HL-60 (cell line): Measurements from ENCODE around the gene PSMA7.
A peak's percentile ranks its signal among the peaks of the same experiment; 100 is the strongest.

ENCODE experiments used
- DNase-seq, 2 experiments: peaks; one replicate each; pipeline ENCODE4 v3.0.0-alpha.2; 2010 to 2020; ENCODE audit warnings: low read depth in 1 of 2, low spot score in 1 of 2
- H3K27ac ChIP-seq: fragments of 250-450 bp; sonication (Bioruptor Pico); replicated peaks from 2 replicates; pipeline ENCODE4 v1.5.1; 2020; ENCODE audit warnings: mild to moderate bottlenecking, moderate library complexity
- H3K27me3 ChIP-seq: fragments of 250-450 bp; sonication (Bioruptor Pico); 2 replicates; pipeline ENCODE4 v1.5.1; 2021; ENCODE audit warnings: mild to moderate bottlenecking, moderate library complexity; ENCODE audit not compliant: insufficient read depth, poor library complexity, severe bottlenecking
- H3K4me3 ChIP-seq: replicated peaks from 2 replicates; pipeline ENCODE4 v1.5.1; 2011; ENCODE audit warnings: mild to moderate bottlenecking, control low read depth, low read length; ENCODE audit not compliant: insufficient read depth
- GABPA ChIP-seq: IDR thresholded peaks from 2 replicates; pipeline ENCODE4 v1.6.1; 2012; ENCODE audit warnings: low read depth
- POLR2AphosphoS5 ChIP-seq: IDR thresholded peaks from 2 replicates; pipeline ENCODE4 v1.6.1; 2012; ENCODE audit warnings: low read depth
- SPI1 ChIP-seq: IDR thresholded peaks from 2 replicates; pipeline ENCODE4 v1.6.1; 2012; ENCODE audit warnings: low read depth, mild to moderate bottlenecking, borderline replicate concordance
- TF ChIP-seq, protein P1 (sequence below): IDR thresholded peaks from 2 replicates; pipeline ENCODE4 v1.6.1; 2012; ENCODE audit warnings: low read depth; ENCODE audit not compliant: insufficient replicate concordance
- TF ChIP-seq, protein P2 (sequence below): IDR thresholded peaks from one replicate; pipeline ENCODE4 v1.5.1; 2011; ENCODE audit warnings: low read length, control low read depth, inconsistent platforms; ENCODE audit not compliant: insufficient read depth

The PSMA7 gene

DNA sequence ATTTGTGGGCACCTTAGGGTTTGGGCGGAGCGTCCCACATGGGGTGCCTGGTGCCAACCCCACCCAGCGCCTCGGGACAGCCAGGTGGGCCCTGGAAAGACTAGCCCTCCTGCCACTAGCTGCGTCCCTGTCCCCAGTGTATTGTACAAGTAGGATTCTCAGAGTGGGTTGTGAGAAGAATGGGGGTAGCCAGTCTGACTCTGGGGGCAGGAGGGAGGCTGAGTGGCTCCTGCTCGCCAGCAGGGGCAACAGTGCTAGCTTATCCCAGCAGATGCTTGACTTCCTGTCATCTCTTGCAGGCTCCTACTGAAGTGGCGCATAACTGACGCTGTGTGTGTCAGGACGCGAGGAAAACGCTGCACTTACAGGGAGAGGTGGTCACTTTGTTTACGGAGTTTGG, 9.3 kb downstream of the PSMA7 start:
- peak in 1 of 2 experiments; percentile 39 for DNase-seq
- Histone ChIP-seq H3K4me3 (no peak overlapping the region), H3K27me3 (no peaks in the 10 kb centered on the region), H3K27ac (peak overlapping the region; percentile 39; the same call in 1 of the 2 replicates)
- TF ChIP-seq, protein P1, sequence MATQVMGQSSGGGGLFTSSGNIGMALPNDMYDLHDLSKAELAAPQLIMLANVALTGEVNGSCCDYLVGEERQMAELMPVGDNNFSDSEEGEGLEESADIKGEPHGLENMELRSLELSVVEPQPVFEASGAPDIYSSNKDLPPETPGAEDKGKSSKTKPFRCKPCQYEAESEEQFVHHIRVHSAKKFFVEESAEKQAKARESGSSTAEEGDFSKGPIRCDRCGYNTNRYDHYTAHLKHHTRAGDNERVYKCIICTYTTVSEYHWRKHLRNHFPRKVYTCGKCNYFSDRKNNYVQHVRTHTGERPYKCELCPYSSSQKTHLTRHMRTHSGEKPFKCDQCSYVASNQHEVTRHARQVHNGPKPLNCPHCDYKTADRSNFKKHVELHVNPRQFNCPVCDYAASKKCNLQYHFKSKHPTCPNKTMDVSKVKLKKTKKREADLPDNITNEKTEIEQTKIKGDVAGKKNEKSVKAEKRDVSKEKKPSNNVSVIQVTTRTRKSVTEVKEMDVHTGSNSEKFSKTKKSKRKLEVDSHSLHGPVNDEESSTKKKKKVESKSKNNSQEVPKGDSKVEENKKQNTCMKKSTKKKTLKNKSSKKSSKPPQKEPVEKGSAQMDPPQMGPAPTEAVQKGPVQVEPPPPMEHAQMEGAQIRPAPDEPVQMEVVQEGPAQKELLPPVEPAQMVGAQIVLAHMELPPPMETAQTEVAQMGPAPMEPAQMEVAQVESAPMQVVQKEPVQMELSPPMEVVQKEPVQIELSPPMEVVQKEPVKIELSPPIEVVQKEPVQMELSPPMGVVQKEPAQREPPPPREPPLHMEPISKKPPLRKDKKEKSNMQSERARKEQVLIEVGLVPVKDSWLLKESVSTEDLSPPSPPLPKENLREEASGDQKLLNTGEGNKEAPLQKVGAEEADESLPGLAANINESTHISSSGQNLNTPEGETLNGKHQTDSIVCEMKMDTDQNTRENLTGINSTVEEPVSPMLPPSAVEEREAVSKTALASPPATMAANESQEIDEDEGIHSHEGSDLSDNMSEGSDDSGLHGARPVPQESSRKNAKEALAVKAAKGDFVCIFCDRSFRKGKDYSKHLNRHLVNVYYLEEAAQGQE = no peak
- TF ChIP-seq, protein P2, sequence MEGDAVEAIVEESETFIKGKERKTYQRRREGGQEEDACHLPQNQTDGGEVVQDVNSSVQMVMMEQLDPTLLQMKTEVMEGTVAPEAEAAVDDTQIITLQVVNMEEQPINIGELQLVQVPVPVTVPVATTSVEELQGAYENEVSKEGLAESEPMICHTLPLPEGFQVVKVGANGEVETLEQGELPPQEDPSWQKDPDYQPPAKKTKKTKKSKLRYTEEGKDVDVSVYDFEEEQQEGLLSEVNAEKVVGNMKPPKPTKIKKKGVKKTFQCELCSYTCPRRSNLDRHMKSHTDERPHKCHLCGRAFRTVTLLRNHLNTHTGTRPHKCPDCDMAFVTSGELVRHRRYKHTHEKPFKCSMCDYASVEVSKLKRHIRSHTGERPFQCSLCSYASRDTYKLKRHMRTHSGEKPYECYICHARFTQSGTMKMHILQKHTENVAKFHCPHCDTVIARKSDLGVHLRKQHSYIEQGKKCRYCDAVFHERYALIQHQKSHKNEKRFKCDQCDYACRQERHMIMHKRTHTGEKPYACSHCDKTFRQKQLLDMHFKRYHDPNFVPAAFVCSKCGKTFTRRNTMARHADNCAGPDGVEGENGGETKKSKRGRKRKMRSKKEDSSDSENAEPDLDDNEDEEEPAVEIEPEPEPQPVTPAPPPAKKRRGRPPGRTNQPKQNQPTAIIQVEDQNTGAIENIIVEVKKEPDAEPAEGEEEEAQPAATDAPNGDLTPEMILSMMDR = peak; percentile 29
- TF ChIP-seq GABPA (no peak), POLR2AphosphoS5 (peak; percentile 15; the same call in 1 of the 2 replicates), SPI1 (no peak)

DNA sequence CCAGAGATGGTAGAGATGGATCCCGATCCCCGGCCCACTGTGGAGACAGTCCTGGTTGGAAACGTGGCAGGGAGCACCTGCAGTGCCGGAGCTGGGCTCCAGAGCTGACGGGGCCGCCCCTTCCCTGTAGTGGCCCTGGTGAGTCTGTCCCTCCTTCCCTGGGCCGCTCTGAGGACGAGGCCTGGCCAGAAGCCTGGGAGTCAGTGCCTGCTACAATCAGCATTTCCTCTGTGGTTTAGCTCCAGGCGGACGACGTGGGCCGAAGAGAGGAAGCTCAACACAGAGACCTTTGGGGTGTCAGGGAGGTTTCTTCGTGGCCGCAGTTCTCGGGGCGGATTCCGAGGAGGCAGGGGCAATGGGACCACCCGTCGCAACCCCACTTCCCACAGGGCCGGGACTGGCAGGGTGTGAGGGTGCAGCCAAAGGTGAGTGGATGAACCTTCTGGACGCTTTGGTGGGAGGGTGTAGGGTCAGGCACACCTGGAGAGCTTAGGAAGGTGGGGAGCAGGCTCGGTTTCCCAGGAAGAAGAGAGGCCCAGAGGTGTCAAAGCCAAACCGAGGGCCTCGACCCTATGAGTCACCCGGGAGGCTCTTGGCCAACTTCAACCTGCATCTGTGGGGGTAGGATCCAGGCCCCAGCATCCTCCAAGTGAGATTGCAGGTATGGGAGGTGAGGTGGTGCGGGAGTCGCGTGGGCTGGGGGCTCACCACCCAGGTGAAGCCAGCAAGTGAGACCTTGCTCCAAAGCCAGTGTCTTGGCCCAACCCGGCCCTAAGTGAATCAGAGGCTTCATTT, 9.9 kb downstream of the PSMA7 start:
- no peaks in the 10 kb centered on the region for H3K27me3 ChIP-seq
- H3K27ac ChIP-seq = peak overlapping the region; percentile 55
- H3K4me3 ChIP-seq = no peak overlapping the region
- TF ChIP-seq GABPA = no peak
- peak; percentile 40; the same call in 1 of the 2 replicates for TF ChIP-seq SPI1
- TF ChIP-seq POLR2AphosphoS5 = no peak
- DNase-seq = peak in 1 of 2 experiments; percentile 67

DNA sequence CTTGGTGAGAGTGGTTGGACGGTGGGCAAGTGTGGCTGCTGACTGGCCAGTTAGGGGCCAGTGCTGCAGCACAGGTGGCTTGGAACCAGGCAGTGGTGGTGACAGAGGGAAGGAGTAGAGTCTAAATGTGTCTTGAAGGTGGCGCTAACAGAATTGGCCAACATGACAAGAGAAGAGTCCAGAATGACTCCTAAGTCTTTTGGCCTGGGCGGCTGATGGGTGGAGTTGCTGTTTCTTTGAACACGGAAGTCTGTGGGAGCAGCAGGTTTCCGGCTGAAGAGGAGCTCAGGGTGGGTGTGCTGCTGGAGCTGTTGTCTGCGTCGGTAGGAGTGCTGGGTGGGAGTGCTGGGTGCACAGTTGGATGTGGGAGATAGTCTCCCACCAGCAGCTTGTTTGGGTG, 10.8 kb downstream of the PSMA7 start:
- Histone ChIP-seq H3K27me3 (no peaks in the 10 kb centered on the region), H3K4me3 (no peak overlapping the region), H3K27ac (peak overlapping the region; percentile 55)
- peak in 1 of 2 experiments; percentile 80 for DNase-seq
- TF ChIP-seq SPI1 = no peak
- TF ChIP-seq, protein P2 = no peak
- no peak for TF ChIP-seq GABPA
- TF ChIP-seq, protein P1 = no peak
- TF ChIP-seq POLR2AphosphoS5 = no peak

DNA sequence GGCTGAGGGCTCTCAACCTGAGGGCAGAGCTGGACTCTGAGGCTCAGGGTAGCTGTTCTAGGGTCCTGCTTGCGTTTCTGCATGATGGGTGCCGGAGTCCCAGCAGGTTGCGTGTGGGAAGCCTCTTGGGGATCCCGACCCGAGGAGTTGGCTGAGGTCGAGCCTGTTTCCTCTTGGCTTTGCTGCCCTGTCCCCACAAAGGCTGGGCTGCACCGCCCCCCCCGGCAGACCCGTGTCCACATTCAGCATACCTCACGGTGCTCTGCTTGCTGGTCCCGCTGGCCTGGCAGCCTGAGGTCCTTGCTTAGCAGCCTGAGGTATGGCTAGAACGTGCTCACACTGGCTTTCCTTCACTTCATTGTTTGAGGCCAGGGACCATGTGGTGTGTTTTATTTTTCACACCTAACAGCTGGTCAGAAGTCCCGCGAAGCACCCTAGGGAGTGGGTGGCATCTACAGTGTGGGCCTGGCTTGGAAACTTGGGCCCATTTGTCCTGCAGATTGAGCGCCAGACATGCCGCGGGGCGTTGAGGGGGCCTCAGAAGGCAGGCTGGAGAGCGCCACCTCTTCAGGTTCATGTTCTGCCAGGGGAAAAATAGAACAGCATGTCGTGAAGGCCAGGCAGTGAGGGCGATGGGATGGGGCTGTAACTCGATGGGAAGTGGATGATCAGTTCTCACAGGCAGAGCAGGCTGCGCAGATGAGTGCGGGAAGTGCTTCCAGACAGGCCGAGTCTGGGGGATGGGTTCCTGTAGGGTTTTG, 11.5 kb downstream of the PSMA7 start:
- no peak for TF ChIP-seq SPI1
- no peak for TF ChIP-seq GABPA
- no peak for TF ChIP-seq POLR2AphosphoS5
- TF ChIP-seq, protein P2 = no peak
- TF ChIP-seq, protein P1 = no peak
- H3K27ac ChIP-seq = peak overlapping the region; percentile 55
- no peak overlapping the region for H3K4me3 ChIP-seq
- H3K27me3 ChIP-seq = no peaks in the 10 kb centered on the region
- no peak for DNase-seq
